Stimulated activated CD8-positive, alpha-beta memory T cell treated with anti-CD3 and anti-CD28 coated beads, Interleukin-15, amount 100 ng/mL, for 1 hour (primary cell): ENCODE measurements around the gene SPTLC2.

Experiments
- DNase-seq: peaks from one replicate; pipeline ENCODE4 v3.0.0-alpha.2; 2020; ENCODE audit warnings: low read depth

SPTLC2 gene

DNA sequence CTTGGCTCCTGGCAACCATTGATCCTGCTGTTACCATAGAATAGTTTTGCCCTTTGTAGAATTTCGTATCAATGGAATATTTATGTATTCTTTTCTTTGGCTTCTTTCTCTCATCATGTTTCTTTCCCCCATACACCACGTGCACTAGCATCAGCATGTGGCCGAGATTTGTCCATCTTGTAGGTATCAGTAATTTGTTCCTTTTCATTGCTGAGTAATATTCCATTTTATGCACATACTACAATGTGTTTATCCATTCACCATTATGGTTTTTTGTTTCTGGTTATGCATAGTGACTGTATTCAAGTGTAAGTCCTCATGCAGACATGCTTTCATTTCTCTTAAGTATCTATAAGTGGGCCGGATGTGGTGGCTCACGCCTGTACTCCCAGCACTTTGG lies 113.3 kb downstream of the SPTLC2 start:
- no peak for DNase-seq

DNA sequence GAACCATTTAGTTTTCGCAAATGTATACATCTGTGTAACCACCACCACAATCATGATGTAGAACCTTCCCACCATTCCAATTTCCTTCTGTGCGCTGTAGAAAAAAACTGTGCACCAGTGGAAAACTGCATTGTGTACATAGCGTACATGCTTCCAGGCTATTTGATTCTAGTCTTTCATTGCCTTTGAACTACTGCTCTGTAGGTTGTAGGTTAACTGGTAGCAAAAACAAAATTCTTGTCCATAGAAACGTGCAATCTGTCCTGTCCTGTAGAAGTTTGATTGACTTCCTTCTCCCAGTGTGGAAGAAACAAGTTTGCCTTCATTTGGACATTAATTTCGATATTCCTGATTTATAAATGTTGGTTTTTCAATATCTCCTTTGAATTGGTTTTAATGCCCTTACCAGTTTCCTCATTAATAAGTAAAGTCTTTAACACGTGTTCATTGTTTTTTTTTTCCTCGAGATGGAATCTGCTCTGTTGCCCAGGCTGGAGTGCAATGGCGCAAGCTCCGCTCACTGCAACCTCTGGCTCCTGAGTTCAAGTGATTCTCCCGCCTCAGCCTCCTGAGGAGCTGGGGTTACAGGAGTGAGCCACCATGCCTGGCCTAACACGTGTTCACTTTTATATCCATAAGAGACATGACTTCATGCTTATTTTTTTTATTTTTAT lies 114.2 kb downstream of the SPTLC2 start:
- no peak for DNase-seq

DNA sequence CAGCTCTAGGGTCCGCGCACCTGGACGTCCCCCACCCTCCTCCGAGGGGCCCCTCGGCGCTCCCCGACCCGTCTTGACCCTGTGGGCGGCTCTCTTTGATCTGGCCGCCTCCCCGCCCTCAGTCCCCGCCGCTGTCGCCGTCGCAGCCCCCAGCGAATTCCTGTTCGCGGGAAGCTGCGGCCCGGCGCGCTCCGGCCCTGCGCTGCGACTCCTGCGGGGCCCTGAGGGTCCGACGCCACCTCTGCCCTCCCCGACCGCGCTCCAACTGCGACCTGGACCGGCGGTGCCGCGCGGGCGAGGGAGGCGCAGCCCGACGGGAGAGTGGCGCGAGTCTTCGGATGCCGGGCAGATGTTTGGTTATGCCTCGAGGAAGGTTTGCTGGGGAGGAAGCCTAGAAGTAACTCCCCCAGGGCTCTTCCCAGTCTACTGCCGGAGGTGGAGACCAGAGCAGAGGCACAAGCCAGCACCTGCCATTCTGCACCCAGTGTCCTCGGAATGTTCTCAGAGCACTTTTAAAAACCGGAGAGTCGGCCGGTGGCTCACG lies 117.4 kb downstream of the SPTLC2 start:
- no peak for DNase-seq

DNA sequence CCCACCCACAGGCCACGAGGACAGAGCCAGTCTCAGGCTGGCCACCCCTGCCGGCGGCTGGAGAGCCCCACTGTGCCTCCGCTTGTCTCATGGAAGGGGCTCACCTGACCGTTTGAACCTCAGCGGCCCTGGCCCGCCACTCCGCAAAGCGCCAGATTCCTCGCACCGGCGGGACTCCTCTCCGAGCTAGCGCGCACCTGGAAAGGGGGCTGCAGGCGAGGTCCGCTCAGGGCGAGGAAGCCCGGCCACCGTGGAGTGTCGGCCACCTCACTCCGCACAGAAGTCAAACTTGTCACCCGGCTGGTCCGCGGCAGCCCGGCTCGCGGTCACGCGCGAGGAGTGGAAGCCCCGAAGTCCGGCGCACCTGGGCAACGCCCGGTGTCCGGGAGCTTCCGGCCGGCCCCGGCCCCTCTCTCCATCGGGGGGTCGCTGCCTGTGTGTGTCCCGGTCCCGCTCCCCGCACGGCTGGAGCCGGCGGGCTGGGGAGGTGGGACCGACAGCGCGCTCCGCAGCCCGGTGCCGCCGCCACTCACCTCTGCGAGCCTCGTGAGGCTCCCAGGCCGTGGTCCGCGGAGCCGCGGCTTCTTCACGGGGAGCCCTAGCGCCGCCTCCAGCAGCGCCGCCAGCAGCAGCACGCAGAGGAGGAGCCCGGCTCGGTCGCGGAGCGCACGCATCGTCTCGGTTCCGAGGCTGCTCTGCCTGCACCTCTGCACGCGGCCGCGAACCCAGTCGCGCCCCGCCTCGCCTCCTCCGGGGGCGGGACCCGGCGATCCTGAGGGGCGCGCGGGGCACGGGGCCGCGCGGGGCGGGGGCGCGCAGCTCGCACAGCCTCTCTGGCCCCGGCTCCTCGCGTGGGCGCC lies 118.1 kb downstream of the SPTLC2 start, which contains the start of gene ISM2:
ISM2 (minus strand) TSS at position 697 of the 860 bp plus-strand sequence; CDS start at position 674, 23 bp downstream.
- no peak for DNase-seq

DNA sequence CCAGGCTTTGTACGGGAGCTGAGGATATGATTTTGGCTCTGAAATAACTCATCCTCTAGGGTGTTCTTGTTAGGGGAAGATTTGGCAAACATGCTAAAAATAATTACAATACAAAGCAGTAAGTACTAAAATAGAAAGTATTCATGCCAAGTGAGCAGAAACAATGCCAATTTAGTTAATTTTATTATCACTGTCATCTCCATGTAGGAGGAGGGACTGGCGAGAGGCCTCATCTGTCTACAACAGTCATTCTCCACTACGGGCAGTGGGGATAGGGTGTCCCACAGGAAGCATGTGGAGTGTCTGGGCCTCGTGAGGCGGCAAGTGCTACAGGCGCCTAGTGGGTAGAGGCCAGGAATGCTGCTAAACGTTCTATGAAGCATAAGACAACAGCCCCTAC lies 121.1 kb downstream of the SPTLC2 start:
- no peak for DNase-seq

DNA sequence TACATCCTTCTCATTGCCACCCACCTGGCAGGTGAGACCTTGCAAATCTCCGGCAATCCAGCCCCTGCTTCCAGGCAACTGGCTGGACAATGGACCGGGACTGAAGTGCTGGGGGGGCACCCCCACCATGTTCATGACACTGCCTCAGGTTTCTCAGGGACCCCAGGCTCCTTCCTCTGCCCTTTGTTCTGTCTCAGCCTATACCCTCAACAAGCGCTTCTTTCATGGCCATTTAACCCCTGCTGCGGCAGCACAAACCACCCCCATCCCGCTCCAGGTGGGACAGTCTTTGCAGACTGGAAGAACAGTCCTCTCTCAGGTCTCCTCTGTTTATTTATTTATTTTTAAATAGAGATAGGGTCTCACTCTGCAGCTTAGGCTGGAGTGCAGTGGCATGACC lies 125.4 kb downstream of the SPTLC2 start:
- DNase-seq = no peak

DNA sequence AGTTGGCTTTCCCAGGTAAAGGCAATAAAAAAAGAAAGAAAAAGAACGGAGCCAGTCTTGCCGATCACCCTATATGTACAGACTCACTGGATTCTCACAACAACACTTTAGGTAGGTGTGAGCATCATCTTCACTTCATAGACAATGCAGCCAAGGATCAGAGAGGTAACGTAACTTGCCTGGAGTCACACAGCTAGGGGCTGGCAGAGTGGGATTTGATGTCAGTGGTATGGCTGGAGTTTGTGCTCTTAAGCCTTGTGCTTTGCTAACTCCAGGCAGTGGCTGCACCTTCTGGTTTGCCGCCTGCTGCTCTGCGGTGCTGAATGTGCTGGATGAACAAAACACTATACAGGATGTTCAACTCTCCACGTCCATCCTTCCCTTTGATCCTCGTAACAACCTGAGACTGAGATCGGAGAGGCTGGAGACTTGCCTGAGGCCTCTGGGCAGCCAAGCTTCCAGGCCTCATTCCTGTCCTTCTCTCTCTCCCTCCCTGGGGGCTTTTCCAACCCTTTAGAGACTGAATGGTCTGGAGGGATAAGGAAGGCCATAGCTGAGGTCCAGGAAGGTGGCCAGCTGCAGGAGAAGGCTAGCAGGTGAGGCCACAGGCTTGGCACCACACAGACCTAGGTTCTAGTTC lies 126.0 kb downstream of the SPTLC2 start:
- no peak for DNase-seq

DNA sequence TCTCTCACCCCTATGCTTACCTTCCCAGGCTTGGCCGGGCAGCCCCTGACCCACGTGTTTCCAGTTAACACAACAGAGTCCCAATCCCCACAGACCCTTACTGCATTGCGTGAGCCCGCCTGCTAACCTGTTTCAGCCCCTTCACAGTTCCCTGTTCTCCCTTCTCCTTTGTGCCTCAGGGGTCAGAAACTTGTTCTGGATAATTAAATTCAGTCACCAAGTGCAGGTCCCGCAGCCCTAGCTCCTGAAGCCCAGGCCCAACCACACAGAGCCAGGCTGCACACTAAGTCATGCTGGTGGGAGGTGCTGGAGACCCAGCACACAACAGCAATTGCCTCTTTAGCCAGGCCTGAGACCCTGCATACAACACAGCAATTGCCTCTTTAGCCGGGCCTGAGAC lies 127.4 kb downstream of the SPTLC2 start:
- DNase-seq = no peak

DNA sequence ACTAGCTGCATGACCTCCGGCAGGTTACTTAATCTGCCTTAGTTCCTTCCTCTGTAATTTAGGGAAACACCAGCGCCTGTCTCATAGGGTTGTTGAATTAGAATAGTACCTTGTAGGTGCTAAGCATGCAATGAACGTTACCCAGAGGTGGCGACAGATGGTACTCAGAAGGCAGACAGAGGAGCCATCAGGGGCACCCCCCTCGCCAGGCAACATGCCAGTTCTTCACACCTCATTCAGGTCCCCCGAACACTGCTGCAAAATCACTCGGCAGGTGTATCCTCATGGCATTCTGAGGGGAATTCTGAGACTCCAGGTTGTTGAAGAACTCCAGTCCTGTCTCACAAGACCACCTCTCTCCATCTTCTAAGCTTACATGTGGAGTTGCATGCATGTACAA lies 127.9 kb downstream of the SPTLC2 start:
- no peak for DNase-seq

DNA sequence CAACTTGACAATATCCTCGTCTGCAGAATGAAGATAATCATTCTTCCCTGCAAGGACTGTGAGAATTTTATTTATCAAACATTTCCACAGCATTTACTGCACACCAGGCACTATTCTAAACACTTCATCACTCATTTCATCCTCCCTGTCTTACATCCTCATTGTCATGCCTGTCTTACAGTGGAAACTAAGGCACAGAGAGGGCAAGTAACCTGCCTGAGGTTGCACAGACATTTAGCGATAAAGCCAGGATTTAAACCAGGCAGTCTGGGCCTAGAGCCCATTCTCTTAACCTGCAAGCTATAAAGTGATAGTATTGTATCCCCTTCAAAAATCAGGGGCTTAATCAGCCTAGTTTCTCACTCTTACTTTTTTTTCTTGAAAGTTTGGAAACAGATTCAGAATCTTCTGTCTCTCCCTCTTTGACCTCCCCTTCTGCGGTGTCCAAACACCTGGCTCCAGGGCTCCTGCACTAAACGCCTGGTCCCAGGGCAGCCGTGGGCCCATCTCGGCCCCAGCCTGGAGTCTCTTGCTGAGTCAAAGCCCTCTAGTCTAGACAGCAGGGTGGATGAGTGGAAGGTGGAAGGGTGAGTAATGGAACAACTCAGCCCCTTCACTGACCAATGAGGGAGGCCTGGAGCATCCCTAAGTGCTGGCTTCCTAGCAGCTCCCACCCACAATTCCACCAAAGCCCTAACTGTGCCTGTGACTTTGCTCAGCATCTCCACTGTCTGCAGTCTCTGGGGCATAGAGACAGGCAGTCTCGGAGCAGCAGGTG lies 130.3 kb downstream of the SPTLC2 start:
- DNase-seq = no peak

DNA sequence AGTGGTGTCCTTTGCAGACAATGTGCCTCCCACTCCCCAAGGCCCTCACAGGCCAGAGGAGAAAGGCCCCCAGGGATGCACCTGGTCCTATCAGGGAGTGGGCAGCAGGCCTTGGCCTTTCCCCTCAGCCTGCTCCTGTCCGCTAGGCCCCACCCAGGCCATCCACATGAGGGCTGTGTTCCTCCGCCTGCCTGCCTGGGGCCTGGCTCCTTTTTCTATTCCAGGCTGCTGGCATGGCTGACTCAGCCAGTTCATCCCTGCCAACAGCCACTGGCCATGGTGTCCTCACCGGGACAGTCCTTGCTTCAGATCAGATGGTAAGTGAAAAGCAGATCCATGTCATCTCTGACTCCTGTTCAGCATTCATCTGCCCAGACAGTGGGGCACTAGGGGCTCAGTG lies 131.2 kb downstream of the SPTLC2 start:
- no peak for DNase-seq

DNA sequence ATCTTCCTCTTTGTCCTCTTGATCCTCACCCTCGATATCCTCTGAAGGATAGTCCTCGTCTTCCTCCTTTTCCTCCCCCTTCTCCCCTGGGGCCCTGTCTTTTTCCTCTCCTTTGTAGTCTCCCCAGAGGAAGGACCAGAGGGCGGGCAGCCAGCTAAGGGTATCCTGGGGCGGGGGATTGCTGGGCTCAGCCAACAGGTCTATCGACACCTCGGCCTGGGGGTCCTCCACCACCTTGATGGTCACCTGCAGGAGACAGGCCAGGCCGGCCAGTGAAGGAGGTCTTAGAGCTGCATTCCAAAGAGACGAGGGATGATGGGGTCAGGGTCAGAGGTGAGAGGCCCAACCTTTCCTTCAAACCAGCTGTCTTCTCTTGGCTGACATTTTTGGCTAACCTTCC lies 134.0 kb downstream of the SPTLC2 start:
- DNase-seq = no peak

DNA sequence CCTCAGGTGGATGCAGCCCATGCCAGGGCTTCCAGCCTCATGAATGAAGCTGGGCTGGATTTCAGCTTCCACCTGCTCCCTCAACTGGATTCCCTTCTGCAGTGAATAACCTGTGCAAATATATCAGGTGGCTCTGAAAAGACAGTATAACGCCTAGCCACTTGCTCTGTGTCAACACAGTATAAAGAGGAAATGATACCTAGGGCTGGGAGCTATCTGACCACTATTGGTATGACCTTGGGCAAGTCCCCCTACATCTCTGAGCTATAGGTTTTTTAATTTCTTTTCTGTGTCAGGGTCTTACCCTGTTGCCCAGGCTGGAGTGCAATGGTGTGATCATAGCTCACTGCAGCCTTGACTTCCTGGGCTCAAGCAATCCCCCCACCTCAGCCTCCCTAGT lies 137.6 kb downstream of the SPTLC2 start:
- DNase-seq = no peak

DNA sequence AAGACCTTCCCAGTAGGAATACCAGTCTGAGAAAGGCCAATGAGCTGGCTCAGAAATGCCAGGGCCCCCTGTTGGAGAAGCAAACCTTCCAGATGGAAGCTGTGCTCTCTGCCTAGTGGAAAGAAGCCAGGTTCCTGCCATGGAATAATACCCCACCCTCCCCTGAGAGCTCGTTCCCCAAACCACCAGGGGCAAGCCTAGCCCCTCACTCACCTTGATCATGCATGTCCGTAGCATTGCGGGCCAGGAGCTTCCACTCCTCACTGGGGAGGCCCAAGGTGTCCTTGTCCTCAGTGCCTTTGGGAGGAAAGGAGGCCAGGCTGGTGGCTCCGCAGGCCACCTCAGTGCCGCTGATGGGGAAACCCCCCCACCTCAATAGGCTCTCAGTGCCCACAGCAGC lies 138.4 kb downstream of the SPTLC2 start:
- DNase-seq = no peak

DNA sequence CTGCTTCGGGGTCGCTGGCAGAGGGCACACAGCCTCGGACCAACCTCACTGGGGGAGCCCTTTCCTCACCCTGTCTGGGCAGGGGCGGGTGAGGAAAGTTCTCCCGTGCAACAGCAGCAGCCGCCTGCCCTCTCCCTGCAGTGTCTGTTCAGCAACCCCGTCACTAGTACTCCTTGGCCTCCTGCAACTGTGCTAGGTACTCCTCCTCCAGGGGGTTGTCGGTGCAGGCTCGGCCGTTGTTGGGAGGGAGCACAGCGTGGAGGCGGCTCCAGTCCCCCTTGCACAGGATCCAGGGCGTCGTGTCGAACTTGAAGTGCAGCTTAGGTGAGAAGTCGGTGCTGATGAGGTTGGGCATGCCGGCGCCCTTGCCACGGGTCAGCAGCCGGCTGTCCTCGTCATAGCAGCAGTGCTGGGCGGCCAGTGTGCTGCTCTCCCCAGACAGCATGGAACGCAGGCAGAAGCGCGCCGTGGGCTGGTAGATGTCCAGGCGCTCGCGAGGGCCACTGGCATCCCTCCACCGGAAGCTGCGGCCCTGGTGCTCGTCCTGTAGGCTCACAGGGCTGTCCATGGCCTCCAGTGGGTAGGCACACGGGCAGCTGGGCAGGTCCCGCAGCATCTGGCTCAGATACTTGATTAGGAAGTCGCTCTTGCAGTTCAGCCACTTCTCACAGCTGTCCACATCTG lies 140.9 kb downstream of the SPTLC2 start:
- DNase-seq = no peak

DNA sequence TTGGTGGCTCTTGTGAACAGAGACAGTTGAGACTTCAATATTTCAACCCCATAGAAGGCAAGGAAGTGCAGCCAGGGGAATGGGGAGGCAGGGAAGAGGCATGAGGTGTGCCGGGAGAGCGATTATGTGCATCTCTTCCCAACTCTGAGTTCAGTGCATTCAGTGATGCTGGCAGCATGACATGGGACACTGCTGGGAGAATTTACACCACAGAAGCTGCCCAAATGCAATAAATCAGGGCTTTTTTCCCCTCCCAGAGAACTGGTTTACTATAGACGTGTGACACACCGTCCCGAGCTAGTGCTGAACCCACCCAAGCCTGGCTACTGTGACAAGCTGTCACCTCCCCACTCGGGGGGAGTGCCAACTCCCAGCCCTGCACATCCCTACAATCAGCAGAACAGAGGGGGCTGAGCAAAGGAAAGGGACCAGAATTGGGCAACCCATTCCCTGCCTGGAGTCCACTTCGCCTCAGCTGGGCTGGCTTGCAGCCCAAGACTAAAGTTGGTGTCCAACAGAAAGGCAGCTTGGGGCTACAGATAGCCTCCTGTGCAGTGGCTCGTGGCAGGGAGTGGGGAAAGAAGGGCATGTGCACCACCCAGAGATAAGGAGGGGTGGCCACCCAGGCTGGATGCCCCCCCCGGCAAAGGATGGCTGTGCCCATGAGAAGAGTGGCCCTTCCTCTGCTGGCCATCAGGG lies 141.8 kb downstream of the SPTLC2 start:
- no peak for DNase-seq

DNA sequence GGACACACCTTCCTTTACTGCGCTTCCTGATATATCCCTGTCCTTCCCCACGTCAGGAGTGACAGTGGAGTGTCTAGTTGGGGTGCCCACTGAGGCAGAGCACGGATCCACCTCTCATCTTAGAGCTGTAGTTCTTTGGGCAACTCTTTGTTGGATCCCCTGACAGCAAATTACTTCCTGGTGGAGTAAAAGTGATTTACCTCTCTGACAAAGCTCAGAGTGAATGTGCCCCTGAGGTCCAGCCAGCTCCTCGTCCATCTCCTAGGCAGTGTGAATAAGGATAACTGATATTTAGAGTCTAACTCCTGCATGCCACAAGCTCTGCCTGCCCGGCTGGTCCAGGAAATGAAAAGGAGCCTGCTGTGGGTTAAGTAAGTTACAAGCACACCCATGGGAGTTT lies 142.5 kb downstream of the SPTLC2 start:
- DNase-seq = no peak

DNA sequence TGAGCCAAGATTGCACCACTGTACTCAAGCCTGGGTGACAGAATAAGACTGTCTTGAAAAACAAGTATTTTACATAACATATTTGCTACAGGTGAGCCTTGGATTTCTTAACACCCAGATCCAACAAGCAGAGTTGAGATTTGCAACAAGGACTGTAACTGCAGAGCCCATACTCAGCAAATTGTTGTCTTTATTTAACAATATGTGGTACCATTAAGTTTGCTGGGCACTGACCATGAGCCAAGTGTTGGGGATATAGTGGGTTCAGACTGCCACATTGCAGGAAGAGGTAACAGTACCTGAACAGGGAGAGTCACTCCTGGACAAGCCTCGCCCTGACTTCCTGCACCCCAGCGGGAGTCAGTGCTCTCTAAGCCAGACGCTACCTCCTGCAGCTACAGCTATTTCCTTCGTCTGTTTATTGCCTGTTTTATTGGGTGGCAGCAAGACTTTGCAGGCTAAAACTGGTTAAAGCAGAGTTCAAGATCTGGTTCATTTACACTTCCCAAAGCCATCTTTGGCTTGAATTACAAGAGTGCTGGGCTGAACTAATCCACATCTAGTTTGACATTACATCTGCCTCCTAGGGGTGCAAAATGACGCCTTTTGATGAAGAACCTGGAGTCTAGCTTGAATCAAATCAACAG lies 146.1 kb downstream of the SPTLC2 start:
- no peak for DNase-seq

DNA sequence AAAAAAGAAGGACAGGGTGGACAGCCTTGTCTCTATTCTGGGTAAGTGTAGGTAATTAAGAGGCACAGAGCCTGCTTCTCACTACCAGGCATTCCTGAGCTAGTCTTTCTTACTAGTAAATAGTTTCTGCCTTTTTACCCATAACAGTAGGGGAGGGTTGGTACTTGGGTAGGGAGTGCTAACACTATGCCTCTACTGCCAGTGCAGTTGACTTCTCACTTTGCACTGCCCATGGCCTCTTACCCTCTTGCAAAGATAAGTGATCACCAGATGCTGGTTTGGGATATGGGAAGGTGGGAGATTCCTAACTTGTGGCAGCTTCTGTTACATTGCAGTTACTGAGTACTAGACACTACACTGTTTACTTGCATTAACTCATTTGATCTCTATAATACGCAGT lies 146.9 kb downstream of the SPTLC2 start:
- DNase-seq = no peak

DNA sequence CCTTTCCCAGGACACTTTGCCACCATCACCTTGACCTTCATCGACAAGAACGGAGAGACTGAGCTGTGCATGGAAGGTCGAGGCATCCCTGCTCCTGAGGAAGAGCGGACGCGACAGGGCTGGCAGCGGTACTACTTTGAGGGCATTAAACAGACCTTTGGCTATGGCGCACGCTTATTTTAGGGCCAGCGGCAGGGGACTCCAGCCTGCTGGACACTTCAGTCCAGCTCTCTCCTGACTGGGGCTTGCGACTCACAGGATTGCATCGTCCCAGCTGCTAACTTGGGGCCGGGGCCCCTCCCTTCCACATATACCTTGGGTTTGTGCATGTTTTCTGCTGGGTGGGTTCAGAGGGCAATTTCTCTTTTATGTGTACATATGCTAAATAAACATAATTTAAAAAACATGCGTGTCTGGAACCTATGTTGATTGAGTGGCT lies 147.4 kb downstream of the SPTLC2 start:
- no peak for DNase-seq
